ENCODE data around the gene RTP1. TPM values are rescaled to one million over a fixed set of nuclear protein-coding genes. Genes with fewer than 3 reads are reported as not detected.
"Not testable (repeated sequence)": the region's sequence is repeated elsewhere in the genome, so short reads cannot be mapped to it uniquely, and the experiment has no call there.

Gene RTP1
- total and polyA plus RNA-seq, 4 donors = not detected

- no peak overlapping the region for H3K9ac ChIP-seq (ENCODE audit: insufficient read depth in 1 of 2, low read length in 2 of 2)
- no peaks in the 10 kb centered on the region for H3K27me3 ChIP-seq (ENCODE audit: control insufficient read depth in 3 of 3, insufficient read depth in 3 of 3, low read length in 2 of 3)
- H3K9me3 ChIP-seq (ENCODE audit: control insufficient read depth in 4 of 4, insufficient read depth in 3 of 4, low read length in 3 of 4) = peaks cover 0 to 2% (median 0%) of the 10 kb centered on the region in 4 donors
- H3K4me3 ChIP-seq = no peak overlapping the region
- DNase-seq = no peak
- H3K27ac ChIP-seq (ENCODE audit: low read depth in 1 of 2, low read length in 1 of 2) = no peak overlapping the region
- WGBS, 2 donors = 90 to 92% methylated on average over 1 of the region's 1 CpG
- no peak for ATAC-seq (ENCODE audit: insufficient read depth, low FRiP score)
- no peaks in the 10 kb centered on the region for H3K4me1 ChIP-seq (ENCODE audit: control insufficient read depth in 5 of 5, insufficient read depth in 5 of 5, low read length in 5 of 5)
- no peak for TF ChIP-seq CTCF (IDR thresholded peaks at IDR 0.05; ENCODE audit: control extremely low read depth, extremely low read depth)
- H3K36me3 ChIP-seq (ENCODE audit: control insufficient read depth in 4 of 4, insufficient read depth in 4 of 4, low read length in 4 of 4) = no peaks in the 10 kb centered on the region
Measured at GRCh38 chr3:187230011-187230410, 32.7 kb downstream of the RTP1 start.

GRCh38 chr3:187236962-187237361 lies 39.7 kb downstream of the RTP1 start:
- H3K4me1 ChIP-seq (ENCODE audit: control insufficient read depth in 5 of 5, insufficient read depth in 5 of 5, low read length in 5 of 5) = no peaks in the 10 kb centered on the region
- no peak for DNase-seq
- no peaks in the 10 kb centered on the region for H3K27me3 ChIP-seq (ENCODE audit: control insufficient read depth in 3 of 3, insufficient read depth in 3 of 3, low read length in 2 of 3)
- TF ChIP-seq CTCF (IDR thresholded peaks at IDR 0.05; ENCODE audit: control extremely low read depth, extremely low read depth) = no peak
- ATAC-seq (ENCODE audit: insufficient read depth, low FRiP score) = no peak
- no peak overlapping the region for H3K4me3 ChIP-seq
- no peaks in the 10 kb centered on the region for H3K36me3 ChIP-seq (ENCODE audit: control insufficient read depth in 4 of 4, insufficient read depth in 4 of 4, low read length in 4 of 4)
- H3K9ac ChIP-seq (ENCODE audit: insufficient read depth in 1 of 2, low read length in 2 of 2) = no peak overlapping the region
- H3K9me3 ChIP-seq (ENCODE audit: control insufficient read depth in 4 of 4, insufficient read depth in 3 of 4, low read length in 3 of 4) = peaks cover 0 to 2% (median 0%) of the 10 kb centered on the region in 4 donors
- 100% methylated on average over 1 of the region's 1 CpG for WGBS, 2 donors
- no peak overlapping the region for H3K27ac ChIP-seq (ENCODE audit: low read depth in 1 of 2, low read length in 1 of 2)

GRCh38 chr3:187237741-187238140 lies 40.5 kb downstream of the RTP1 start:
- ATAC-seq (ENCODE audit: insufficient read depth, low FRiP score) (no peak), DNase-seq (no peak)
- no peak overlapping the region for H3K27ac ChIP-seq (ENCODE audit: low read depth in 1 of 2, low read length in 1 of 2)
- H3K4me1 ChIP-seq (ENCODE audit: control insufficient read depth in 5 of 5, insufficient read depth in 5 of 5, low read length in 5 of 5) = no peaks in the 10 kb centered on the region
- H3K36me3 ChIP-seq (ENCODE audit: control insufficient read depth in 4 of 4, insufficient read depth in 4 of 4, low read length in 4 of 4) = no peaks in the 10 kb centered on the region
- no peak for TF ChIP-seq CTCF (IDR thresholded peaks at IDR 0.05; ENCODE audit: control extremely low read depth, extremely low read depth)
- H3K9ac ChIP-seq (ENCODE audit: insufficient read depth in 1 of 2, low read length in 2 of 2) = no peak overlapping the region
- no peaks in the 10 kb centered on the region for H3K27me3 ChIP-seq (ENCODE audit: control insufficient read depth in 3 of 3, insufficient read depth in 3 of 3, low read length in 2 of 3)
- H3K4me3 ChIP-seq = no peak overlapping the region
- peaks cover 0 to 3% (median 0%) of the 10 kb centered on the region in 4 donors for H3K9me3 ChIP-seq (ENCODE audit: control insufficient read depth in 4 of 4, insufficient read depth in 3 of 4, low read length in 3 of 4)

- ATAC-seq (ENCODE audit: insufficient read depth, low FRiP score) (no peak), DNase-seq (no peak)
- Histone ChIP-seq H3K4me3 (no peak overlapping the region), H3K27me3 (ENCODE audit: control insufficient read depth in 3 of 3, insufficient read depth in 3 of 3, low read length in 2 of 3) (no peaks in the 10 kb centered on the region), H3K4me1 (ENCODE audit: control insufficient read depth in 5 of 5, insufficient read depth in 5 of 5, low read length in 5 of 5) (no peaks in the 10 kb centered on the region), H3K9me3 (ENCODE audit: control insufficient read depth in 4 of 4, insufficient read depth in 3 of 4, low read length in 3 of 4) (peaks cover 0 to 4% (median 0%) of the 10 kb centered on the region in 4 donors), H3K36me3 (ENCODE audit: control insufficient read depth in 4 of 4, insufficient read depth in 4 of 4, low read length in 4 of 4) (no peaks in the 10 kb centered on the region), H3K9ac (ENCODE audit: insufficient read depth in 1 of 2, low read length in 2 of 2) (no peak overlapping the region), H3K27ac (ENCODE audit: low read depth in 1 of 2, low read length in 1 of 2) (no peak overlapping the region)
- no peak for TF ChIP-seq CTCF (IDR thresholded peaks at IDR 0.05; ENCODE audit: control extremely low read depth, extremely low read depth)
- WGBS, 2 donors = 90 to 91% methylated on average over 1 of the region's 1 CpG
Measured at GRCh38 chr3:187238239-187238638, 41.0 kb downstream of the RTP1 start.

- not testable (repeated sequence) for H3K9me3 ChIP-seq (ENCODE audit: control insufficient read depth in 4 of 4, insufficient read depth in 3 of 4, low read length in 3 of 4); H3K27ac ChIP-seq (ENCODE audit: low read depth in 1 of 2, low read length in 1 of 2); DNase-seq; H3K4me3 ChIP-seq; H3K36me3 ChIP-seq (ENCODE audit: control insufficient read depth in 4 of 4, insufficient read depth in 4 of 4, low read length in 4 of 4); H3K9ac ChIP-seq (ENCODE audit: insufficient read depth in 1 of 2, low read length in 2 of 2); H3K4me1 ChIP-seq (ENCODE audit: control insufficient read depth in 5 of 5, insufficient read depth in 5 of 5, low read length in 5 of 5); ATAC-seq (ENCODE audit: insufficient read depth, low FRiP score); H3K27me3 ChIP-seq (ENCODE audit: control insufficient read depth in 3 of 3, insufficient read depth in 3 of 3, low read length in 2 of 3)
- WGBS, 2 donors = 89 to 94% methylated on average over 4 of the region's 4 CpGs
Measured at GRCh38 chr3:187238835-187239234, 41.5 kb downstream of the RTP1 start.
